GM21381 (cell line): Measurements from ENCODE around the gene TP73.

Experiments used
- ATAC-seq: cut with Tn5 transposase; IDR thresholded peaks from one replicate; pipeline ENCODE4 v1.9.1; 2021; ENCODE audit warnings: mild to moderate bottlenecking, moderate library complexity; ENCODE audit not compliant: unreplicated experiment

The TP73 gene

GRCh38 chr1:3683992-3684391, 31.7 kb downstream of the TP73 start:
- ATAC-seq: no peak

- ATAC-seq: no peak
Observed at GRCh38 chr1:3685222-3685621, 32.9 kb downstream of the TP73 start.

- no peak for ATAC-seq
Observed at GRCh38 chr1:3685906-3686305, 33.6 kb downstream of the TP73 start.

- ATAC-seq: no peak
Observed at GRCh38 chr1:3687504-3687903, 35.2 kb downstream of the TP73 start.

GRCh38 chr1:3688356-3689137, 36.2 kb downstream of the TP73 start:
- no peak for ATAC-seq

- ATAC-seq: no peak
Observed at GRCh38 chr1:3689138-3689750, 36.9 kb downstream of the TP73 start.

GRCh38 chr1:3690282-3691065, 38.2 kb downstream of the TP73 start:
- ATAC-seq: no peak

- no peak for ATAC-seq
Observed at GRCh38 chr1:3691421-3692204, 39.3 kb downstream of the TP73 start.

- no peak for ATAC-seq
Observed at GRCh38 chr1:3692598-3692997, 40.3 kb downstream of the TP73 start.

GRCh38 chr1:3693321-3693720, 41.0 kb downstream of the TP73 start:
- no peak for ATAC-seq

- ATAC-seq: no peak
Observed at GRCh38 chr1:3695326-3696217, 43.3 kb downstream of the TP73 start.

GRCh38 chr1:3696689-3697088, 44.4 kb downstream of the TP73 start:
- ATAC-seq: no peak

GRCh38 chr1:3697104-3697503, 44.8 kb downstream of the TP73 start:
- ATAC-seq: no peak

- ATAC-seq: no peak
Observed at GRCh38 chr1:3697810-3698209, 45.5 kb downstream of the TP73 start.

GRCh38 chr1:3698660-3699408, 46.5 kb downstream of the TP73 start:
- no peak for ATAC-seq

GRCh38 chr1:3699596-3699995, 47.3 kb downstream of the TP73 start:
- ATAC-seq: no peak

GRCh38 chr1:3700631-3701030, 48.3 kb downstream of the TP73 start:
- ATAC-seq: no peak

GRCh38 chr1:3702528-3702927, 50.2 kb downstream of the TP73 start:
- no peak for ATAC-seq

GRCh38 chr1:3702990-3703728, 50.8 kb downstream of the TP73 start:
- no peak for ATAC-seq
